ENCODE data around the gene ZBTB7B.

The ZBTB7B gene

GRCh38 chr1:155037043-155037442 lies 34.4 kb downstream of the ZBTB7B start:
- Histone ChIP-seq H3K4me3 (no peak overlapping the region), H3K27ac (no peak overlapping the region)
- DNase-seq (ENCODE audit: low spot score): no peak
- TF ChIP-seq CTCF (IDR thresholded peaks at IDR 0.05): no peak

GRCh38 chr1:155037851-155038441 lies 35.3 kb downstream of the ZBTB7B start:
- no peak for DNase-seq (ENCODE audit: low spot score)
- TF ChIP-seq CTCF (IDR thresholded peaks at IDR 0.05): no peak
- no peak overlapping the region for H3K27ac ChIP-seq

GRCh38 chr1:155038602-155039307 lies 36.2 kb downstream of the ZBTB7B start:
- TF ChIP-seq CTCF (IDR thresholded peaks at IDR 0.05): no peak
- no peak for DNase-seq (ENCODE audit: low spot score)
- no peak overlapping the region for H3K4me3 ChIP-seq
- H3K27ac ChIP-seq: no peak overlapping the region

More at GRCh38 chr1:155037851-155038441, 35.3 kb downstream of the ZBTB7B start:
- no peak overlapping the region for H3K4me3 ChIP-seq

GRCh38 chr1:155039308-155039669 lies 36.7 kb downstream of the ZBTB7B start:
- H3K4me3 ChIP-seq: no peak overlapping the region
- no peak for TF ChIP-seq CTCF (IDR thresholded peaks at IDR 0.05)
- no peak for DNase-seq (ENCODE audit: low spot score)
- H3K27ac ChIP-seq: no peak overlapping the region

GRCh38 chr1:155040358-155041093 lies 37.9 kb downstream of the ZBTB7B start:
- no peak for TF ChIP-seq CTCF (IDR thresholded peaks at IDR 0.05)
- no peak overlapping the region for H3K4me3 ChIP-seq

GRCh38 chr1:155042789-155043188 lies 40.2 kb downstream of the ZBTB7B start:
- Histone ChIP-seq H3K27ac (no peak overlapping the region), H3K4me3 (no peak overlapping the region)
- no peak for TF ChIP-seq CTCF (IDR thresholded peaks at IDR 0.05)
- no peak for DNase-seq (ENCODE audit: low spot score)

More at GRCh38 chr1:155040358-155041093, 37.9 kb downstream of the ZBTB7B start:
- H3K27ac ChIP-seq: no peak overlapping the region
- no peak for DNase-seq (ENCODE audit: low spot score)

All from coronary artery (tissue), 2 donors.